Small intestine (tissue), 7 donors: ENCODE data around the gene ZHX3. TPM values are rescaled to one million over a fixed set of nuclear protein-coding genes. Genes with fewer than 3 reads are reported as not detected.
"Not testable (repeated sequence)": the region's sequence is repeated elsewhere in the genome, so short reads cannot be mapped to it uniquely, and the experiment has no call there.

Experiments
- DNase-seq, 2 donors: peaks; one replicate each; pipeline versions ENCODE4 v3.0.0 to v3.0.0-alpha.2; 2013
- FAIRE-seq: peaks from 2 replicates; lab custom pipeline; 2012; peaks lifted over from hg19 to GRCh38; lab: Jason Lieb, UNC
- H3K27ac ChIP-seq, 3 donors: one replicate each; pipeline ENCODE4 v1.5.1; 2013; ENCODE audit warnings: low read length in 2 of 3, mild to moderate bottlenecking in 2 of 3, control low read depth in 1 of 3, inconsistent platforms in 1 of 3, low read depth in 1 of 3, moderate library complexity in 1 of 3
- H3K27me3 ChIP-seq, 3 donors: one replicate each; pipeline ENCODE4 v1.6.1; 2013; ENCODE audit warnings: low read length in 3 of 3, inconsistent platforms in 1 of 3; ENCODE audit not compliant: control insufficient read depth in 3 of 3, insufficient read depth in 3 of 3
- H3K36me3 ChIP-seq, 3 donors: one replicate each; pipeline ENCODE4 v1.6.1; 2013; ENCODE audit warnings: low read length in 3 of 3, inconsistent platforms in 1 of 3, low read depth in 1 of 3, mild to moderate bottlenecking in 1 of 3, moderate library complexity in 1 of 3; ENCODE audit not compliant: control insufficient read depth in 3 of 3, insufficient read depth in 2 of 3
- H3K4me1 ChIP-seq, 3 donors: one replicate each; pipeline ENCODE4 v1.6.1; 2013; ENCODE audit warnings: low read length in 2 of 3, inconsistent platforms in 1 of 3, low read depth in 1 of 3, mild to moderate bottlenecking in 1 of 3, moderate library complexity in 1 of 3; ENCODE audit not compliant: control insufficient read depth in 3 of 3, insufficient read depth in 2 of 3
- H3K4me3 ChIP-seq, 3 donors: one replicate each; pipeline ENCODE4 v1.5.1; 2013; ENCODE audit warnings: low read length in 3 of 3, control low read depth in 1 of 3, inconsistent platforms in 1 of 3, low read depth in 1 of 3, mild to moderate bottlenecking in 1 of 3, moderate library complexity in 1 of 3
- H3K9me3 ChIP-seq, 2 donors: one replicate each; pipeline ENCODE4 v1.6.1; 2013; ENCODE audit warnings: low read depth in 1 of 2, low read length in 1 of 2; ENCODE audit not compliant: control insufficient read depth in 2 of 2, insufficient read depth in 1 of 2
- WGBS, 3 donors: extraction: QIAGEN DNeasy Blood & Tissue Kit; methylation state at CpG; one replicate each; pipeline ENCODE4 v1.1.7; 2013; 5-methylcytosine and 5-hydroxymethylcytosine counted together
- polyA plus RNA-seq, 4 donors: library from polyadenylated mRNA; stranded (reverse) in 3 of 4; unstranded in 1 of 4; fragments of 200-250 nt in 3 of 4; fragments of 120-200 nt in 1 of 4; gene quantifications; one replicate each; pipeline versions ENCODE4 v1.2.1 to v1.2.3, GENCODE V29; 2013
- donor health status: healthy with polysubstance abuse.
- donor health status: control.
- donor health status: control.
- donor health status: Bipolar disorder and iron deficiency.
- donor health status: healthy.

ZHX3 gene
- polyA plus RNA-seq, 4 donors: 6.0 to 18.3 (median 10.2) TPM

DNA sequence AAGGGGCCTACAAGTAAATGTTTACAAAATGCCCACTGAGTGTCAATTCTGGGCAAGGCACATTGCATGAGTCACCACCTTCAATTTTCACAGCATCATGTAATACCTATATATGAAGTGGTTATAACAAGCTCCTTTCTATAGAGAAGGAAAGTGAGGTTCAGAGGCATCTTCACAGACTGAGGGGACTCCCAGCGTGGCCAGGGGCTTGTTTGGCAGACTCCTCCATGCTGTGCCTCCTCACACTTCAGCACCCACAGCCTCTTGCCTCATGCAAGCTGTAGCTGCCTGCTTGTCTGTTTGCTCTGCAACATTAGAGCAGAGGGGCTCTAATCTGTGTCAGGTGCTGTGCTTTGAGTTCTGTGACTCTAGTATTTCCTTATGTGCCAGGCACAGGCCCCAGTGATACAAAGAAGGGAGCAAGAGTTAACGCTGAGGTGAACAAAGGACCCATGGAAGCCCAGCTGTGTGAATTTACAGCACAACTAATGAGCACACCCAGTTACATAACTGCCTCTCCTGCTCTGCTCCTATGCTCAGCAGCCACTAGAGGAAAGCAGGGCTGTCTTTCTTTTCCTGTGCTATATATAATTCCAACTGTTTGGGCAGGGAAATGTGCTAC is 72.3 kb downstream of the ZHX3 start:
- peak overlapping the region in 1 of 3 donors; percentile 12 for H3K27ac ChIP-seq
- FAIRE-seq (no peak), DNase-seq (no peak)
- peaks cover 3 to 13% (median 9%) of the 10 kb centered on the region in 3 donors for H3K4me1 ChIP-seq
- 42 to 53% (median 44%) methylated on average over 2 of the region's 2 CpGs for WGBS, 3 donors
- no peaks in the 10 kb centered on the region for H3K9me3 ChIP-seq
- H3K36me3 ChIP-seq: no peaks in the 10 kb centered on the region
- no peaks in the 10 kb centered on the region for H3K27me3 ChIP-seq
- H3K4me3 ChIP-seq: no peak overlapping the region

DNA sequence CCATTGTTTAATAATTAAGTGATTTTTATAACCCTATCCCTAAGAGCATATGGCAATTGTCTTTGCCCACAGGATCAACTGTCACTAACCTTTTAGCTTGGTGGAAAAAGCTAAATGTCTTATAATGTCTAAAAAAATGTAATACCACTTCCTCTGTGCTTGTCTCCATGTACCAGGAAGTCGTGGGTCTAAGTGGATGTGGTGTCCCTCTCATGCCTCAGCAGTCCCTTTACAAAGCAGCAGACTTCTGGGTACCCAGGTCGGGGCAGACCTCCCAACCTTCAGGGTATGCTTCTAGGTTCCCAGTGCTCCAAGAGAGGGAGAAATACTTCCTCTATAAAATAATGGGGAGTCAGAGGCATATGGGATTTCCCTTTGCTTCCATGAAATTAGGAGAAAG is 74.7 kb downstream of the ZHX3 start:
- Histone ChIP-seq H3K36me3 (peaks cover 0 to 3% (median 0%) of the 10 kb centered on the region in 3 donors), H3K27ac (no peak overlapping the region), H3K9me3 (no peaks in the 10 kb centered on the region), H3K4me1 (peaks cover 3 to 9% (median 7%) of the 10 kb centered on the region in 3 donors), H3K4me3 (no peak overlapping the region), H3K27me3 (no peaks in the 10 kb centered on the region)
- peak in 1 of 2 donors; percentile 36 for DNase-seq
- WGBS, 3 donors: 53 to 66% (median 55%) methylated on average over 2 of the region's 2 CpGs
- FAIRE-seq: no peak

DNA sequence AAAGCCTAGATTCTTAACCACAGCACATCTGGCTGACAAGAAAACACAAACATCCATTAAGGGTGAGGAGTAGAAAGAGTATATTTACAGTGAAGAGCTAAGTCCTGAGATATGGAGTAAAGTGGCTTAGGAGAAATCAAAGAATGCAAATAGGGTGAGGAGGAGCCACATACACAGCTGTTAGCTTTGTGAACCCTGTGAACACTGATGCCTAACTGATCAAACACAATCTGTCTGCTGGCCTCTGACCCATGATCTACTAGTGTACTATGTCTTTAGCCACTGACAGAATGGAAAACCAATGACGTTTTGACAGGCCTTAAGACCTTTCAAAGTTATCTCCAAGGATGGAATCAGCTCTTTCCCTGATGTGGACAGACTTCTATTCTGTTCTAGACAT is 75.2 kb downstream of the ZHX3 start:
- peaks cover 0 to 7% (median 3%) of the 10 kb centered on the region in 3 donors for H3K4me1 ChIP-seq
- H3K36me3 ChIP-seq: peaks cover 0 to 3% (median 0%) of the 10 kb centered on the region in 3 donors
- no peak overlapping the region for H3K4me3 ChIP-seq
- no peak overlapping the region for H3K27ac ChIP-seq
- 24 to 55% (median 26%) methylated on average over 1 of the region's 1 CpG for WGBS, 3 donors
- H3K9me3 ChIP-seq: no peaks in the 10 kb centered on the region
- DNase-seq (peak in 1 of 2 donors; percentile 43), FAIRE-seq (no peak)
- H3K27me3 ChIP-seq: no peaks in the 10 kb centered on the region

DNA sequence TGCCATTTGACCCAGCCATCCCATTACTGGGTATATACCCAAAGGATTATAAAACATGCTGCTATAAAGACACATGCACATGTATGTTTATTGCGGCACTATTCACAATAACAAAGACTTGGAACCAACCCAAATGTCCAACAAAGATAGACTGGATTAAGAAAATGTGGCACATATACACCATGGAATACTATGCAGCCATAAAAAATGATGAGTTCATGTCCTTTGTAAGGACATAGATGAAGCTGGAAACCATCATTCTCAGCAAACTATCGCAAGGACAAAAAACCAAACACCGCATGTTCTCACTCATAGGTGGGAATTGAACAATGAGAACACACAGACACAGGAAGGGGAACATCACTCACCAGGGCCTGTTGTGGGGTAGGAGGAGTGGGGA is 80.3 kb downstream of the ZHX3 start:
- not testable (repeated sequence) for H3K27ac ChIP-seq, H3K9me3 ChIP-seq, H3K27me3 ChIP-seq, H3K36me3 ChIP-seq, H3K4me3 ChIP-seq, DNase-seq, FAIRE-seq
- peaks cover 5 to 22% (median 8%) of the 10 kb centered on the region in 3 donors for H3K4me1 ChIP-seq
- 98 to 100% (median 100%) methylated on average over 1 to 2 of the region's 3 CpGs for WGBS, 3 donors

DNA sequence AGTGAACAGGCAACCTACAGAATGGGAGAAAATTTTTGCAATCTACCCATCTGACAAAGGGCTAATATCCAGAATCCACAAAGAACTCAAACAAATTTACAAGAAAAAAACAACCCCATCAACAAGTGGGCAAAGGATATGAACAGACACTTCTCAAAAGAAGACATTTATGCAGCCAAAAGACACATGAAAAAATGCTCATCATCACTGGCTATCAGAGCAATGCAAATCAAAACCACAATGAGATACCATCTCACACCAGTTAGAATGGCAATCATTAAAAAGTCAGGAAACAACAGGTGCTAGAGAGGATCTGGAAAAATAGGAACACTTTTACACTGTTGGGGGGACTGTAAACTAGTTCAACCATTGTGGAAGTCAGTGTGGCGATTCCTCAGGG is 80.7 kb downstream of the ZHX3 start:
- not testable (repeated sequence) for DNase-seq, H3K27ac ChIP-seq, H3K36me3 ChIP-seq, H3K27me3 ChIP-seq, H3K4me3 ChIP-seq, H3K9me3 ChIP-seq, FAIRE-seq
- H3K4me1 ChIP-seq: peaks cover 7 to 27% (median 8%) of the 10 kb centered on the region in 3 donors
- WGBS, 3 donors: 86 to 100% (median 100%) methylated on average over 1 of the region's 1 CpG

DNA sequence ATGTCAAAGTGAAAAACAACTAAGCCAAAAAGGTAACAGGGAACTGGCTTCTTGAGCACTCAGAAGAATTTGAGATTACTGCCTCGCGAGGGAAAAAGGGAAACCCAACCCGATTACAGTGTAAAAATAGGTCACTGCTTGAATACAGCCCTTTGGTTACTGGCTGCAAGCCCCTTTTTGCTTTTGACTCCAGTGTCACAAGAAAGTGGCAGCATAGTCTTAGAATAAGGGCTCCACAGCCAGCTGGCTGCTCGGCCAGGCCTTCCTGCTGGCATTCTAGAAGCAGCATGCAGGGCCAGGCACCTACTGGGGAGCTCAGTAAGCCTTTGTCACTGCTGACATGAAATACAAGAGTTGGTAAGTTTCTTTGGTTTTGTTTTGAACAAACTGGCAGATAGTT is 83.0 kb downstream of the ZHX3 start:
- DNase-seq: no peak
- 29 to 52% (median 51%) methylated on average over 4 of the region's 4 CpGs for WGBS, 3 donors
- Histone ChIP-seq H3K9me3 (no peaks in the 10 kb centered on the region), H3K36me3 (peaks cover 0 to 3% (median 0%) of the 10 kb centered on the region in 3 donors), H3K27me3 (no peaks in the 10 kb centered on the region), H3K4me3 (no peak overlapping the region), H3K27ac (peak overlapping the region; percentile 12 to 88 (median 67)), H3K4me1 (peaks cover 7 to 28% (median 8%) of the 10 kb centered on the region in 3 donors)
- FAIRE-seq: no peak

DNA sequence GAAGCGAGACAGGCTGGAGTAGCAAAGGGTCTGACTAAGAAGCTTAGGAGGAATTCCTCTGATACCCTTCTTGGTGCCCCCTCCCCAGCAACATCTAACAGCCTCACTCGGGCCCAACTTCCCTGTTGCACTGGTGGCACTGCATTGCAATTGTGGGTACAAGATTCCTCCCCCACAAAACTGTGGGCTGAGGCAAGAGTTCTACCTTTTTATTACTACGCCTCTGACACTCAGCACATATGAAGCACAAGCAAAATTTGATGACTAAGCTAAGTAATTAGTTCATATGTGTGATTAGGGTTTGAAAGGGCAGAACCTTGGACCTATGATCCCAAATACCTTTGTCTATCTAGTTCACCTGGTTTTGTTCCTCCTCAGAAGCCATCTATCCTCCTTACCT is 83.5 kb downstream of the ZHX3 start:
- Histone ChIP-seq H3K36me3 (no peaks in the 10 kb centered on the region), H3K4me1 (peaks cover 7 to 28% (median 8%) of the 10 kb centered on the region in 3 donors), H3K27ac (peak overlapping the region; percentile 67 to 88 (median 81)), H3K4me3 (no peak overlapping the region), H3K9me3 (no peaks in the 10 kb centered on the region), H3K27me3 (no peaks in the 10 kb centered on the region)
- FAIRE-seq: no peak
- peak; percentile 71 to 93 for DNase-seq
- WGBS, 3 donors: 47 to 72% (median 59%) methylated on average over 3 of the region's 3 CpGs

DNA sequence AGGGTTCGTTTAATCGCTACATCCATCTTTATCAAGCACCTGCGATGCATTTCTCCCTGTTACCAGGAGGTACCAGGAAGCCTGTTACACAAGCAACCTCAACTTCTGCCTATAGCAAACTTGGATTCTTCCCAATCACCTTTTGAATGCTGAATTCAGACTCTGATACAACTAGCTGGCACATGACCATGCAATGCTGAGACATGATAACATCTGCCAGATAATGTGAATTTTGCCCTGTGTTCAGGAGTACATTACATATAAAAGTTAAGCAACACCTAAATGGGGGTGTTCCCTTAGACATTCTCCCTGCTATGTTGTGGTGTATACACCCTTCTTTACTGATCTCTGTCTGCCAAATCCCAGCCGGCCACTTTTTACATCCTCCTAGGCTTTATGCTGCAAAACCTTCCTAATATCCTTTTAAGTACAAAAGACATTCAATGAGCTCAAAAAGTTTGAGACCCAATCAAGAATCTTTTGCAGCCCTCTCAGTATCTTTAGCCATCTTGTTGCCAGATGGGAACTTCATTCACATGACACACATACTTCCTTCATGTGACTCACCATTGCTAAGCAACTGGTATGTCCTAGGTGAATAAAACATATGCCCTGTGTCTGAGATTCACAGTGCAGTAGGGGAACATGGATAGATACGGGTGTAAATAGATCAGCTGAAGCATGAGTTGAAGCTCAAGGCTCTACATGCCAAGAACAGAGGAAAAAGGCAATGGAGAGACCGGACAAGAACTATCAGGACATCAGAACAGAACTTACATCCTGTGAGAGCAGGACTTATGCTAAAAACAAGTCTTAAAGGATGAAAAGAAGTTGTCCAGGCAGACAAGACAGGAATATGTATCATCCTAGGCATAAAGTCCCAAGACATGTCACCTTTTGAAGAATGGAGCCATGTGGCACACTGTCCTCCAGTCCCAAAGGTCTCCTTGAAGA is 84.3 kb downstream of the ZHX3 start:
- Histone ChIP-seq H3K9me3 (no peaks in the 10 kb centered on the region), H3K4me3 (no peak overlapping the region), H3K4me1 (peaks cover 7 to 28% (median 8%) of the 10 kb centered on the region in 3 donors), H3K27ac (peak overlapping the region; percentile 67 to 88 (median 81)), H3K36me3 (no peaks in the 10 kb centered on the region), H3K27me3 (no peaks in the 10 kb centered on the region)
- DNase-seq: peak; percentile 81 to 94
- no peak for FAIRE-seq
- 29 to 74% (median 43%) methylated on average over 6 of the region's 6 CpGs for WGBS, 3 donors
